HG03196 (cell line): ENCODE data around the gene HCAR3.
"Not testable (repeated sequence)": the region's sequence is repeated elsewhere in the genome, so short reads cannot be mapped to it uniquely, and the experiment has no call there.

Experiments used
- ATAC-seq: cut with Tn5 transposase; IDR thresholded peaks from one replicate; pipeline ENCODE4 v1.9.1; 2021; ENCODE audit not compliant: unreplicated experiment

Gene HCAR3

GRCh38 chr12:122676015-122676414 is 40.6 kb downstream of the HCAR3 start:
- not testable (repeated sequence) for ATAC-seq

- no peak for ATAC-seq
Measured at GRCh38 chr12:122672515-122672914, 44.1 kb downstream of the HCAR3 start.

- no peak for ATAC-seq
Measured at GRCh38 chr12:122669397-122670070, 47.1 kb downstream of the HCAR3 start.

GRCh38 chr12:122668268-122668667 is 48.3 kb downstream of the HCAR3 start:
- ATAC-seq: no peak

- no peak for ATAC-seq
Measured at GRCh38 chr12:122665759-122666158, 50.9 kb downstream of the HCAR3 start.

- ATAC-seq: no peak
Measured at GRCh38 chr12:122665349-122665748, 51.3 kb downstream of the HCAR3 start.
